H9 (cell line): ENCODE measurements around the gene PRMT5. TPM values are rescaled to one million over a fixed set of nuclear protein-coding genes. Genes with fewer than 3 reads are reported as not detected.

ENCODE experiments used
- DNase-seq: peaks from one replicate; pipeline ENCODE4 v3.0.0-alpha.2; 2017
- H2AFZ ChIP-seq: one replicate; pipeline ENCODE4 v1.6.1; 2013; ENCODE audit warnings: mild to moderate bottlenecking, low read length, control low read depth, moderate library complexity
- H2AK5ac ChIP-seq: 2 replicates; pipeline ENCODE4 v1.6.1; 2013; ENCODE audit warnings: low read length, control low read depth, mixed read lengths; ENCODE audit not compliant: insufficient read length
- H2BK120ac ChIP-seq: one replicate; pipeline ENCODE4 v1.6.1; 2013; ENCODE audit warnings: low read depth, mild to moderate bottlenecking, low read length, control low read depth, inconsistent platforms; ENCODE audit not compliant: poor library complexity, severe bottlenecking
- H2BK12ac ChIP-seq: 2 replicates; pipeline ENCODE4 v1.6.1; 2013; ENCODE audit warnings: low read length, control low read depth, mixed read lengths, low read depth; ENCODE audit not compliant: insufficient read length
- H2BK15ac ChIP-seq: 2 replicates; pipeline ENCODE4 v1.6.1; 2013; ENCODE audit warnings: low read depth, low read length, control low read depth
- H2BK20ac ChIP-seq: one replicate; pipeline ENCODE4 v1.6.1; 2013; ENCODE audit warnings: low read depth, mild to moderate bottlenecking, low read length, control low read depth, inconsistent platforms; ENCODE audit not compliant: poor library complexity, severe bottlenecking
- H2BK5ac ChIP-seq: 2 replicates; pipeline ENCODE4 v1.6.1; 2013; ENCODE audit warnings: low read length, control low read depth, mixed read lengths; ENCODE audit not compliant: insufficient read length
- H3K14ac ChIP-seq: 2 replicates; pipeline ENCODE4 v1.6.1; 2013; ENCODE audit warnings: low read length, control low read depth; ENCODE audit not compliant: insufficient read depth
- H3K18ac ChIP-seq: 2 replicates; pipeline ENCODE4 v1.6.1; 2013; ENCODE audit warnings: low read depth, mild to moderate bottlenecking, mixed read lengths, low read length, control low read depth; ENCODE audit not compliant: insufficient read length
- H3K23ac ChIP-seq: 2 replicates; pipeline ENCODE4 v1.6.1; 2013; ENCODE audit warnings: low read length, control low read depth, mixed read lengths, low read depth; ENCODE audit not compliant: insufficient read length
- H3K23me2 ChIP-seq: 2 replicates; pipeline ENCODE4 v1.6.1; 2013; ENCODE audit warnings: low read depth, mild to moderate bottlenecking, mixed read lengths, low read length, control low read depth; ENCODE audit not compliant: insufficient read length, poor library complexity, severe bottlenecking
- H3K27ac ChIP-seq: 2 replicates; pipeline ENCODE4 v1.5.1; 2013; ENCODE audit warnings: low read length, control low read depth, mixed read lengths, low read depth; ENCODE audit not compliant: insufficient read length
- H3K27me3 ChIP-seq: 2 replicates; pipeline ENCODE4 v1.6.1; 2013; ENCODE audit warnings: low read length, control low read depth, inconsistent platforms; ENCODE audit not compliant: insufficient read depth
- H3K4ac ChIP-seq: 2 replicates; pipeline ENCODE4 v1.6.1; 2013; ENCODE audit warnings: low read depth, mild to moderate bottlenecking, control low read depth, inconsistent platforms, low read length, moderate library complexity
- H3K4me1 ChIP-seq: 2 replicates; pipeline ENCODE4 v1.6.1; 2013; ENCODE audit warnings: low read length, control low read depth, inconsistent platforms; ENCODE audit not compliant: insufficient read depth
- H3K4me2 ChIP-seq: 2 replicates; pipeline ENCODE4 v1.6.1; 2013; ENCODE audit warnings: low read length, control low read depth, mixed read lengths; ENCODE audit not compliant: insufficient read length, insufficient read depth
- H3K56ac ChIP-seq: 2 replicates; pipeline ENCODE4 v1.6.1; 2013; ENCODE audit warnings: low read depth, mild to moderate bottlenecking, mixed read lengths, low read length, control low read depth; ENCODE audit not compliant: insufficient read length
- H3K79me1 ChIP-seq: 2 replicates; pipeline ENCODE4 v1.6.1; 2013; ENCODE audit warnings: low read depth, mild to moderate bottlenecking, moderate library complexity, low read length, control low read depth, inconsistent platforms; ENCODE audit not compliant: insufficient read depth, poor library complexity, severe bottlenecking
- H3K79me2 ChIP-seq: 2 replicates; pipeline ENCODE4 v1.6.1; 2013; ENCODE audit warnings: low read length, control low read depth, inconsistent platforms; ENCODE audit not compliant: insufficient read depth
- H3K9ac ChIP-seq: 2 replicates; pipeline ENCODE4 v1.6.1; 2013; ENCODE audit warnings: low read length, control low read depth, mixed read lengths; ENCODE audit not compliant: insufficient read length; ENCODE audit errors: extremely low read depth
- H3K9me3 ChIP-seq: one replicate; pipeline ENCODE4 v1.6.1; 2013; ENCODE audit warnings: low read depth, low read length, inconsistent platforms; ENCODE audit not compliant: control insufficient read depth
- H3T11ph ChIP-seq: one replicate; pipeline ENCODE4 v1.6.1; 2013; ENCODE audit warnings: mild to moderate bottlenecking, low read length, control low read depth, inconsistent platforms
- H4K20me1 ChIP-seq: one replicate; pipeline ENCODE4 v1.6.1; 2013; ENCODE audit not compliant: control insufficient read depth, insufficient read length, insufficient read depth
- H4K5ac ChIP-seq: 2 replicates; pipeline ENCODE4 v1.6.1; 2013; ENCODE audit warnings: low read depth, mild to moderate bottlenecking, mixed read lengths, low read length, control low read depth; ENCODE audit not compliant: insufficient read length
- H4K8ac ChIP-seq: replicated peaks from 2 replicates; pipeline ENCODE4 v1.6.1; 2013; ENCODE audit warnings: low read length, control low read depth, mixed read lengths, low read depth; ENCODE audit not compliant: insufficient read length
- H4K91ac ChIP-seq: 2 replicates; pipeline ENCODE4 v1.6.1; 2013; ENCODE audit warnings: low read depth, mild to moderate bottlenecking, moderate library complexity, mixed read lengths, low read length, control low read depth; ENCODE audit not compliant: insufficient read length
- H3K27ac Mint-ChIP-seq, 3 experiments: 2 replicates in 2 of 3; 3 replicates in 1 of 3; pipeline ENCODE4 v1.8.0; 2020 to 2021; ENCODE audit warnings: mixed read lengths in 3 of 3, mild to moderate bottlenecking in 1 of 3, moderate library complexity in 1 of 3
- H3K27me3 Mint-ChIP-seq: 2 replicates; pipeline ENCODE4 v1.8.0; 2021; ENCODE audit warnings: low read depth, mild to moderate bottlenecking, moderate library complexity, mixed read lengths
- H3K36me3 Mint-ChIP-seq, 3 experiments: 2 replicates in 2 of 3; 3 replicates in 1 of 3; pipeline ENCODE4 v1.8.0; 2020 to 2021; ENCODE audit warnings: low read depth in 3 of 3, mixed read lengths in 3 of 3; ENCODE audit not compliant: insufficient read depth in 1 of 3
- H3K4me1 Mint-ChIP-seq, 2 experiments: 2 replicates each; pipeline ENCODE4 v1.8.0; 2020; ENCODE audit warnings: mixed read lengths in 2 of 2
- H3K4me3 Mint-ChIP-seq, 2 experiments: 2 replicates in 1 of 2; 3 replicates in 1 of 2; pipeline ENCODE4 v1.8.0; 2020 to 2021; ENCODE audit warnings: mild to moderate bottlenecking in 2 of 2, mixed read lengths in 2 of 2, moderate library complexity in 1 of 2
- H3K9me3 Mint-ChIP-seq, 2 experiments: 2 replicates in 1 of 2; 3 replicates in 1 of 2; pipeline ENCODE4 v1.8.0; 2020; ENCODE audit warnings: mild to moderate bottlenecking in 2 of 2, mixed read lengths in 2 of 2, moderate library complexity in 1 of 2
- CTCF ChIP-seq: fragments of 200-600 bp; sonication (generic); conservative IDR thresholded peaks from 3 replicates; pipeline ENCODE4 v1.8.0; 2021; ENCODE audit warnings: antibody characterized with exemption, mild to moderate bottlenecking
- WGBS: extraction: QIAGEN DNeasy Blood & Tissue Kit; methylation state at CpG from one replicate; pipeline ENCODE4 v1.1.7; 2013; ENCODE audit warnings: missing lambda C conversion rate, low lambda C conversion rate, mixed read lengths; ENCODE audit not compliant: insufficient read length; ENCODE audit errors: extremely low coverage; 5-methylcytosine and 5-hydroxymethylcytosine counted together
- total RNA-seq: library from RNA; stranded (reverse); gene quantifications from 2 replicates; pipeline ENCODE4 v1.2.1, GENCODE V29; 2021

The PRMT5 gene
- total RNA-seq, 1 experiment from 2014 or later = 141 TPM

GRCh38 chr14:22920697-22921096 lies 8.5 kb downstream of the PRMT5 start:
- H3K27ac Mint-ChIP-seq = peak overlapping the region in 1 of 3 experiments; percentile 69; a peak in 2 of 7 replicates
- no CpG with 5 or more reads among the region's 6 CpGs for WGBS
- Histone ChIP-seq H3K27me3 (no peaks in the 10 kb centered on the region), H2BK5ac (no peak overlapping the region), H3K23me2 (peaks cover 9% of the 10 kb centered on the region), H2BK20ac (no peak overlapping the region), H3K4me1 (peaks cover 3% of the 10 kb centered on the region; the same call in 1 of the 2 replicates), H2AK5ac (no peak overlapping the region), H3K79me1 (peaks cover 3% of the 10 kb centered on the region), H3K4ac (no peak overlapping the region), H2BK120ac (no peak overlapping the region), H3K4me2 (no peak overlapping the region), H2BK15ac (no peak overlapping the region), H3K79me2 (peaks cover 3% of the 10 kb centered on the region; the same call in 1 of the 2 replicates), H4K91ac (no peak overlapping the region), H3T11ph (no peak overlapping the region), H3K23ac (no peak overlapping the region), H3K14ac (no peak overlapping the region), H3K18ac (no peak overlapping the region), H2BK12ac (no peak overlapping the region), H2AFZ (no peak overlapping the region), H3K27ac (no peak overlapping the region), H3K9me3 (no peaks in the 10 kb centered on the region), H4K20me1 (no peaks in the 10 kb centered on the region), H4K8ac (no peak overlapping the region), H3K9ac (no peak overlapping the region), H3K56ac (no peak overlapping the region), H4K5ac (no peak overlapping the region)
- no peak for TF ChIP-seq CTCF
- no peak for DNase-seq
- peaks cover 41 to 70% (median 68%) of the 10 kb centered on the region in 3 experiments for H3K36me3 Mint-ChIP-seq
- no peaks in the 10 kb centered on the region; the same call in 1 of the 2 replicates for H3K27me3 Mint-ChIP-seq
- H3K4me1 Mint-ChIP-seq = peaks cover 16 to 17% of the 10 kb centered on the region in 2 experiments
- H3K9me3 Mint-ChIP-seq = peaks cover 0 to 3% of the 10 kb centered on the region in 2 experiments; a peak in 1 of 5 replicates
- H3K4me3 Mint-ChIP-seq = no peak overlapping the region
